OCI-LY1 (cell line): ENCODE measurements around the gene CHM.

Experiments used
- CTCF ChIP-seq: fragments of 200-600 bp; sonication (generic), shearing (Covaris generic); IDR thresholded peaks from 2 replicates; pipeline ENCODE4 v1.5.1; 2017; ENCODE audit warnings: mild to moderate bottlenecking, antibody characterized with exemption, low read length, moderate library complexity, mixed read lengths
- EZH2 ChIP-seq: fragments of 200-600 bp; sonication (generic), shearing (Covaris generic); IDR thresholded peaks from 2 replicates; pipeline ENCODE4 v1.8.0; 2017; ENCODE audit warnings: borderline replicate concordance, mixed run types, mild to moderate bottlenecking, antibody characterized with exemption, low read length, moderate library complexity, mixed read lengths

DNA sequence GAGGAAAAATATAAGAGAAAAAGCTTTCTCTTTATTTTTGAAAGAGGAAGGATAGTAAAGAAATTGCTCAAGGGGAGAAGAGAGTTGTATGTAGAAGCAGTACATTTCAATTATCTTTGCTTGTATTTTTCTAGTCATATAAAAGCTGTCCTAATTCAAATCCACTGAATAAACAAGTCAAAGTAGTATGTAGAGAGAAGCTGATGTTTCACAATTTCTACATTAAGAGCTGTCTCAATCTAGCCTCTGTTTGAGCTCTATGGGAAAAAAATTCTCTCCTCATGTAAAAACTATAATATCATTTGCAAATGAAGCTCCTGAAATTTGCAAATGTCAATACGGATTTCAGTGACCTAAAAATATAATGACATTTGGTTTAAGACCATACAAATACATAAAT is 52.6 kb downstream of the CHM start:
- TF ChIP-seq EZH2 (no peak), CTCF (no peak)
